ENCODE results near the gene LDHA.

- TF ChIP-seq CTCF (IDR thresholded peaks at IDR 0.05; ENCODE audit: low read depth, low read length), result no peak
- no peak for TF ChIP-seq EZH2phosphoT487 (IDR thresholded peaks at IDR 0.05; ENCODE audit: low read depth)
Measured at GRCh38 chr11:18361154-18361553, 33.2 kb upstream of the LDHA start.
